ENCODE results near the gene KYAT1. TPM values are rescaled to one million over a fixed set of nuclear protein-coding genes. Genes with fewer than 3 reads are reported as not detected.
"Not testable (repeated sequence)": the region's sequence is repeated elsewhere in the genome, so short reads cannot be mapped to it uniquely, and the experiment has no call there.

KYAT1 gene
- total RNA-seq, 1 experiment from 2014 or later = 27.6 TPM

DNA sequence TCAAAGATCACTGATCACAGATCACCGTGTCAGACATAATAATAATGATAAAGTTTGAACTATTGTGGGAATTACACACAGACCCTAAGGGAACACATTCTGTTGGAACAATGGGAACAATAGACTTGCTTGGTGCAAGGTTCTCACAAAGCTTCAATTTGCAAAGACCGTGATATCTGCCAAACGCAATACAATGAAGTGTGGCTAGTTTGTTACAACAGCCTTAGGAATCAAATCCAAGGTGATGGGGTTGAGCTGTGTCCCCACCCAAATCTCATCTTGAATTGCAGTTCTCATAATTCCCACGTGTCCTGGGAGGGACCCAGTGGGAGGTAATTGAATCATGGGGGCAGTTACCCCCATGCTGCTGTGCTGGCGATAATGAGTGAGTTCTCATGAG, 20.8 kb downstream of the KYAT1 start:
- ChIA-PET CTCF (interaction anchor here (0.6 kb wide), 1 partner anchor 52 kb away, joined by 6 read pairs; no protein-coding TSS in a partner anchor), POLR2A (ENCODE audit: unreplicated experiment) (no interaction called here)
- Histone ChIP-seq H3K79me2 (ENCODE audit: low read depth) (peaks cover 6% of the 10 kb centered on the region), H3K9me2 (ENCODE audit: insufficient read depth) (no peaks in the 10 kb centered on the region), H3F3A (ENCODE audit: insufficient read depth, low read depth) (peaks cover 10% of the 10 kb centered on the region; the same call in 1 of the 2 replicates), H2AFZ (no peak overlapping the region), H3K9me3 (ENCODE audit: insufficient read depth, low read depth) (no peaks in the 10 kb centered on the region), H3K27me3 (ENCODE audit: insufficient read depth, low read depth) (no peaks in the 10 kb centered on the region), H3K4me2 (no peak overlapping the region), H3K4me3 (no peak overlapping the region), H3K4me1 (replicated peaks; ENCODE audit: insufficient read depth) (peaks cover 15% of the 10 kb centered on the region), H3K36me3 (ENCODE audit: low read depth) (no peaks in the 10 kb centered on the region), H4K20me1 (ENCODE audit: insufficient read depth) (no peaks in the 10 kb centered on the region), H3K27ac (no peak overlapping the region)
- DNase-seq = no peak
- BruUV-seq (replicated peaks) = no TSS peak
- TF ChIP-seq, protein P1, sequence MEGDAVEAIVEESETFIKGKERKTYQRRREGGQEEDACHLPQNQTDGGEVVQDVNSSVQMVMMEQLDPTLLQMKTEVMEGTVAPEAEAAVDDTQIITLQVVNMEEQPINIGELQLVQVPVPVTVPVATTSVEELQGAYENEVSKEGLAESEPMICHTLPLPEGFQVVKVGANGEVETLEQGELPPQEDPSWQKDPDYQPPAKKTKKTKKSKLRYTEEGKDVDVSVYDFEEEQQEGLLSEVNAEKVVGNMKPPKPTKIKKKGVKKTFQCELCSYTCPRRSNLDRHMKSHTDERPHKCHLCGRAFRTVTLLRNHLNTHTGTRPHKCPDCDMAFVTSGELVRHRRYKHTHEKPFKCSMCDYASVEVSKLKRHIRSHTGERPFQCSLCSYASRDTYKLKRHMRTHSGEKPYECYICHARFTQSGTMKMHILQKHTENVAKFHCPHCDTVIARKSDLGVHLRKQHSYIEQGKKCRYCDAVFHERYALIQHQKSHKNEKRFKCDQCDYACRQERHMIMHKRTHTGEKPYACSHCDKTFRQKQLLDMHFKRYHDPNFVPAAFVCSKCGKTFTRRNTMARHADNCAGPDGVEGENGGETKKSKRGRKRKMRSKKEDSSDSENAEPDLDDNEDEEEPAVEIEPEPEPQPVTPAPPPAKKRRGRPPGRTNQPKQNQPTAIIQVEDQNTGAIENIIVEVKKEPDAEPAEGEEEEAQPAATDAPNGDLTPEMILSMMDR (conservative IDR thresholded peaks at IDR 0.05) = no peak
- no peak for TF ChIP-seq EZH2 (IDR thresholded peaks at IDR 0.05; ENCODE audit: low read depth)
- intact Hi-C loops (cut with micrococcal nuclease; ENCODE audit: unreplicated experiment) = loop anchor here (5.0 kb wide), 1 partner anchor 86 kb away; the partner anchor contains the start of genes DOLK and NUP188

GRCh38 chr9:128858476-128858875, 23.3 kb downstream of the KYAT1 start:
- H3K27me3 ChIP-seq (ENCODE audit: insufficient read depth, low read depth); DNase-seq; H3K9me2 ChIP-seq (ENCODE audit: insufficient read depth); intact Hi-C loops (cut with micrococcal nuclease; ENCODE audit: unreplicated experiment); H3K79me2 ChIP-seq (ENCODE audit: low read depth); H3K4me3 ChIP-seq; H3K4me2 ChIP-seq; H3K9me3 ChIP-seq (ENCODE audit: insufficient read depth, low read depth); H3K4me1 ChIP-seq (replicated peaks; ENCODE audit: insufficient read depth); H2AFZ ChIP-seq; H4K20me1 ChIP-seq (ENCODE audit: insufficient read depth); BruUV-seq (replicated peaks); H3F3A ChIP-seq (ENCODE audit: insufficient read depth, low read depth); H3K36me3 ChIP-seq (ENCODE audit: low read depth); H3K27ac ChIP-seq; CTCF ChIA-PET: not testable (repeated sequence)
- POLR2A ChIA-PET (ENCODE audit: unreplicated experiment) = interaction anchor here (0.7 kb wide), 2 partner anchors 78 to 80 kb away, joined by 3 to 4 read pairs; no protein-coding TSS in a partner anchor

DNA sequence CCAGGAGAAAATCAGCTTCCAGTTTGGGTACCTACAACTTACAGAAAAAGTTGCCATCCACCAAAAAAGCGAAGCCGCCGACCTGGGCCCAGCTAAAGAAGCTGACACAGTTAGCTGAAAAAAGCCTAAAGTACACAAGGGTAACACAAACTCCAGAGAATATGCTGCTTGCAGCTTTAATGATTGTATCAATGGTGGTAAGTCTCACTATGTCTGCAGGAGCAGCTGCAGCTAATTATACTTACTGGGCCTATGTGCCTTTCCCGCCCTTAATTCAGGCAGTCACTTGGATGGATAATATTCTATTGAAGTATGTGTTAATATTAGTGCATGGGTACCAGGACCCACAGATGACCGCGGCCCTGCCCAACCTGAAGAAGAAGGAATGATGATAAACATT, 27.3 kb downstream of the KYAT1 start:
- H3K4me3 ChIP-seq; H2AFZ ChIP-seq; H3K27me3 ChIP-seq (ENCODE audit: insufficient read depth, low read depth); H3K27ac ChIP-seq; H3K36me3 ChIP-seq (ENCODE audit: low read depth); POLR2A ChIA-PET (ENCODE audit: unreplicated experiment); H3K9me3 ChIP-seq (ENCODE audit: insufficient read depth, low read depth); intact Hi-C loops (cut with micrococcal nuclease; ENCODE audit: unreplicated experiment); H3K4me2 ChIP-seq; H3F3A ChIP-seq (ENCODE audit: insufficient read depth, low read depth); BruUV-seq (replicated peaks); H4K20me1 ChIP-seq (ENCODE audit: insufficient read depth); H3K9me2 ChIP-seq (ENCODE audit: insufficient read depth); DNase-seq; H3K79me2 ChIP-seq (ENCODE audit: low read depth): not testable (repeated sequence)
- H3K4me1 ChIP-seq (replicated peaks; ENCODE audit: insufficient read depth) = peaks cover 13% of the 10 kb centered on the region
- CTCF ChIA-PET = interaction anchor here (0.6 kb wide), 1 partner anchor 76 kb away, joined by 5 read pairs; no protein-coding TSS in a partner anchor

DNA sequence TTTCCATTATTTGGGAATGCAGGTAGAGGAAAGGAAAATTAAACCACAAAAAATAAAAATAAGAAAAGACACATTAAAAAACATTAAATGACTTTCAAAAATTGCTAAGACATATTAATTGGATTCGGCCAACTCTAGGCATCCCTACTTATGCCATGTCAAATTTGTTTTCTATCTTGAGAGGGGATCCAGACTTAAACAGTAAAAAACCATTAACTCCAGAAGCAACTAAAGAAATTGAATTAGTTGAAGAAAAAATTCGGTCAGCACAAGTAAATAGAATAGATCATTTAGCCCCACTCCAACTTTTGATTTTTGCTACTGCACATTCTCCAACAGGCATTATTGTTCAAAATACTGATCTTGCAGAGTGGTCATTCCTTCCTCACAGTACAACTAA, 29.1 kb downstream of the KYAT1 start:
- BruUV-seq (replicated peaks); H3K9me3 ChIP-seq (ENCODE audit: insufficient read depth, low read depth); DNase-seq; H3K27ac ChIP-seq; H3K9me2 ChIP-seq (ENCODE audit: insufficient read depth); H3K4me3 ChIP-seq; POLR2A ChIA-PET (ENCODE audit: unreplicated experiment); H3K27me3 ChIP-seq (ENCODE audit: insufficient read depth, low read depth); H2AFZ ChIP-seq; H3K36me3 ChIP-seq (ENCODE audit: low read depth); H4K20me1 ChIP-seq (ENCODE audit: insufficient read depth); H3K79me2 ChIP-seq (ENCODE audit: low read depth); H3F3A ChIP-seq (ENCODE audit: insufficient read depth, low read depth): not testable (repeated sequence)
- Histone ChIP-seq H3K4me2 (0 out of 2 replicates have a peak overlapping the region, but pooled peaks have one; percentile 1), H3K4me1 (replicated peaks; ENCODE audit: insufficient read depth) (peaks cover 13% of the 10 kb centered on the region)
- intact Hi-C loops (cut with micrococcal nuclease; ENCODE audit: unreplicated experiment) = loop anchor here (1.0 kb wide), 1 partner anchor 76 kb away; no protein-coding TSS in a partner anchor
- CTCF ChIA-PET = interaction anchor here (0.7 kb wide), 2 partner anchors 76 to 176 kb away, joined by 3 read pairs; partner anchors contain the start of gene SH3GLB2

Measured in PC-9 (cell line).